HAP-1 (cell line): ENCODE results near the gene FILIP1L.

Experiments used
- DNase-seq, 2 experiments: peaks; one replicate each; pipeline ENCODE4 v3.0.0-alpha.2; 2016 to 2020; ENCODE audit warnings: low spot score in 2 of 2
- H3K27me3 ChIP-seq: fragments of 250-450 bp; sonication (Bioruptor Pico); 2 replicates; pipeline ENCODE4 v1.5.1; 2020; ENCODE audit warnings: low read depth, mild to moderate bottlenecking, moderate library complexity
- H3K36me3 ChIP-seq: fragments of 250-450 bp; sonication (Bioruptor Pico); replicated peaks from 2 replicates; pipeline ENCODE4 v1.5.1; 2020; ENCODE audit warnings: mild to moderate bottlenecking
- H3K4me1 ChIP-seq: fragments of 250-450 bp; sonication (Bioruptor Pico); 2 replicates; pipeline ENCODE4 v1.5.1; 2020; ENCODE audit warnings: mild to moderate bottlenecking
- H3K4me3 ChIP-seq: fragments of 250-450 bp; sonication (Bioruptor Pico); 2 replicates; pipeline ENCODE4 v1.5.1; 2020; ENCODE audit warnings: mild to moderate bottlenecking, moderate library complexity
- H3K9me3 ChIP-seq: fragments of 250-450 bp; sonication (Bioruptor Pico); 2 replicates; pipeline ENCODE4 v1.5.1; 2020; ENCODE audit warnings: mild to moderate bottlenecking, moderate library complexity
- in situ Hi-C: fragments of 300-500 bp; cut with MboI; formaldehyde crosslinking; loops from 3 replicates; pipeline ENCODE4 v1.14.3; 2020; ENCODE audit warnings: low sequenced_read_pairs, inconsistent platforms, mixed read lengths

The FILIP1L gene

DNA sequence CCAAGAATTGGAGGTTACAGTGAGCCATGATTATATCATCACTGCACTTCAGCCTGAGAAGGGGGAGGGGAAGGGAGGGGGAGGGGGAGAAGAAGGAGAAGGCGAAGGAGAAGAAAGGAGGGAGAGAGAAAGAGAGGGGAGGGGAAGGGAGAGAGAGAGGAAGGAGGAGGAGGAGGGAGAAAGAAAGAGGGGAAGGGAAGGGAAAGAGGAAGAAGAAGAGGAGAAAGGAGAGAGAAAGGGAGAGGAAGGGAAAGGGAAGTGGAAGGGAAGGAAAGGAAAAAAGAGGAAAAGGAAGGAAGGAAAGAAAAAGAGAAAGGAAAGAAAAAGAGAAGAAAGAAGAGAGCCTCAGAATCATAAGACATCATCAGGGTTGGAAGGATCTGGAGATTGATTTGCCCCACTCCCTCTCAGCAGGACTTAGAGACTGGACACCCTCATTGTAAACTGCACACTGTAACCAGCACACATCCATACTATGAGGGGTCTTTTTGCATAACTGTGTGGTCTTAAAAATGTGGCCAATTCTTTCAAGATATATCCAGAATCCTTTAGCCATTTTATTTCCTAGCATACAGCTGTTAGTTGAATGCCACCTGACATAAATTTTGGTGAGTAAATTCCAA, 165.7 kb downstream of the FILIP1L start:
- peaks cover 51% of the 10 kb centered on the region for H3K4me1 ChIP-seq
- no peak overlapping the region for H3K4me3 ChIP-seq
- no peaks in the 10 kb centered on the region for H3K27me3 ChIP-seq
- DNase-seq: no peak
- H3K9me3 ChIP-seq: no peaks in the 10 kb centered on the region
- H3K36me3 ChIP-seq: no peaks in the 10 kb centered on the region
- in situ Hi-C loops: no loop called here

DNA sequence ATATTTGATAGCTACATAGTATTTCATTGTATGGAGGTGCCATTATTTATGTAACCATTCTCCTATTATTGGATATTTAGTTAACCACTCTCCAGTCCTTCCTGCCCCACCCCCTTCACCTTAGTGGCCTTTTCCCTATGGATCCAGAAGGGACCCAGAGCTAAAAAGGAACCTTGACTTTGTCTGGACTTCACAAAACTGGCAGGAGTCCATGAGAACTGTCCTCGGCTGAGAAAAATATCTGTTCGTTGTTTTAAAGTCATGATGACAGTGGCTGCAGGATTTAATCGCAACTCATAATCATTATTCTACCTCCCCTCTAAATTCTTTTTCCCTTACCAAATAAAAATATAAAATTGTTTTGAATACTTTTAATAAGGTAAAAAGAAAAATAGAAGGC, 166.9 kb downstream of the FILIP1L start:
- no peak for DNase-seq
- Histone ChIP-seq H3K27me3 (no peaks in the 10 kb centered on the region), H3K4me3 (no peak overlapping the region), H3K36me3 (no peaks in the 10 kb centered on the region), H3K9me3 (no peaks in the 10 kb centered on the region), H3K4me1 (peaks cover 40% of the 10 kb centered on the region)
- in situ Hi-C loops: no loop called here

DNA sequence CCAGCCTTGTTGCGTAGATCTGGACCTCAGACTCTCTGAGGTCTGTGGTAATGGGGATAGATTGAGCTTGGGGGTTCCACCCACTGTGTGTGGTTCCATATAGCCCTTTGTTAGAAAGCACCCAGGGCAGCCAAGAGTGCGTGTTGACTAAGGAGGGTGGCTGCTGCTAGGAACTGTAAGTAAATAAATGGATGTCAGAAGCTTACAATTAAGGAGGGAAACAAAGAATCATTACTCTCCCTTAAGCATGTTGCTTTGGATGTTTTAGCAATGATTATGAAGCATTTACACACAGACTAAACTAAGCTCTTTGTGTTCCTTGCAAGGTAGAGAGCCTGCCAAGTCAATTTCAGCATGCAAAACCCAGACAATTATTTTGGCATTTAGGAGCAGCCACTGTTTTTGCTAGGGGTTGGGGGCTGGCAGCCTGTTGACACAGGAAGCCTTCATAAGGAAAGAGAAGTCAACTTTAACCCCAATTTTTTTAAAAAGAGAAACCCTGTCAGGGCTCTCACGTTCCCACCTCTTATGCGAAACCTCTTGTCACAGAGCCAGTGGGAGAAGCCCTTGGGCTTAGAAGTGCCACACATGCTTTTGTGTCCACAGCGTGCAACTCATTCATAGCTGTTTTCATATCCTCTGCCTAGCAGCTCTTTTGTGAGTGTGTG, 168.8 kb downstream of the FILIP1L start:
- H3K9me3 ChIP-seq: no peaks in the 10 kb centered on the region
- in situ Hi-C loops: no loop called here
- peaks cover 21% of the 10 kb centered on the region for H3K4me1 ChIP-seq
- H3K4me3 ChIP-seq: no peak overlapping the region
- peak in 1 of 2 experiments; percentile 43 for DNase-seq
- no peaks in the 10 kb centered on the region for H3K27me3 ChIP-seq
- H3K36me3 ChIP-seq: no peaks in the 10 kb centered on the region

DNA sequence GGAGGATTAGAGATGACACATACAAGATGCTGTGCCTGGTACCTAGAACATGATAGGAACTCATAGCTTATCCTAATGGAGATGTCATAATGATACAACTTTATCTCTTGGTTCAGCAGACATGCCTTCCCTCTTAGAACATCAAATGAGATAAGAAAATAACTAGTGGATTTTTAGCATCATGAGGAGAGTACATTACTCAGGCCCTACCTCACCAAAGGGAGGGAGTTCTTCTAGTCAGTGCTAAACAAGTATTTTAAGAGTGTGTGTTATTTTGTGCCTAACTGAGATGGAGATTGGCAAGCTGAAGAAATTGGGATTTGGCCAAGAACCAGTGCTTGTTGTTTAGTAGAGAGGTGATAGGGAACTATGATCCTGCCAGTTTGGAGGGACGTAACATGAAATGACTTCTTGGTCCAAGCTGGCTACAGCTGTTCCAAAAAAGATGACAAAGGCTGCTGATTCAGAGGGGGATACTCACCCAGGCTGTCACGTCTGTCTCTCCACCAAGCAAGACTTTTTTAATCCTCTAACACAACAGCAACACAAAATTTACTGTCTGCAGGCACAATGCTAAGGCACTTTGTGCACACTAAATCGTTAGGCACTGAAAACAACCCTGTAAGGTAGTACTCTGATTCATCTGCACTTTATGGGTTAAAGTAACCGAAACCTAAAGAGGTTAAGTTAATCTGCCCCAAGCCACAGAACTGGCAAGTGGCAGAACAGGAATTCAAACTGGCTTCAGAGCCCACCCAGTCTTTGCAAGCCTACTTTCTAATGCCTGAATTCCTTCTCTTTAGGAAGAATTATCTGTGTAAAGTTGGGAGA, 170.2 kb downstream of the FILIP1L start:
- H3K4me1 ChIP-seq: peaks cover 18% of the 10 kb centered on the region
- H3K9me3 ChIP-seq: no peaks in the 10 kb centered on the region
- DNase-seq: no peak
- H3K4me3 ChIP-seq: no peak overlapping the region
- in situ Hi-C loops: no loop called here
- H3K27me3 ChIP-seq: no peaks in the 10 kb centered on the region
- no peaks in the 10 kb centered on the region for H3K36me3 ChIP-seq

DNA sequence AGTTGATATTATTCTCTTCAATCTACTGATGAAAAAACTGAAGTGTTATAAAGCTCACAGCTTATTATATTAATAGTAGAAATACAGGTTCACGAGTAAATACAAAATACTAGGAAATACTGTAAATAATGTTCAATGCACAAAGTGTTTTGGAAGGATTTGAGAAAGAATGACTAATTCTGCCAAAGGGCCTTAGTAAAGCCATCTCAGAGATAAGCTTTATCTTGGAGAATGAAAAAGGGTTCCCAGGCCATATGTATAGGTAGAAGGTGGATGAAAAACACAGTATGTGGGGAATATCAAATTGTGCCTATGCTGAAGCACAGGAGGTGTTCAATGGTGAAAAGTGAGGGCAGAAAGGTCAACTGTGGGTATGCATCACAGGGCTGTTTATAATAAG, 173.1 kb downstream of the FILIP1L start:
- Histone ChIP-seq H3K36me3 (no peaks in the 10 kb centered on the region), H3K4me1 (peaks cover 14% of the 10 kb centered on the region), H3K27me3 (0 out of 2 replicates have a peak, but pooled peaks cover 2% of the 10 kb centered on the region), H3K4me3 (no peak overlapping the region), H3K9me3 (no peaks in the 10 kb centered on the region)
- no peak for DNase-seq
- in situ Hi-C loops: no loop called here

DNA sequence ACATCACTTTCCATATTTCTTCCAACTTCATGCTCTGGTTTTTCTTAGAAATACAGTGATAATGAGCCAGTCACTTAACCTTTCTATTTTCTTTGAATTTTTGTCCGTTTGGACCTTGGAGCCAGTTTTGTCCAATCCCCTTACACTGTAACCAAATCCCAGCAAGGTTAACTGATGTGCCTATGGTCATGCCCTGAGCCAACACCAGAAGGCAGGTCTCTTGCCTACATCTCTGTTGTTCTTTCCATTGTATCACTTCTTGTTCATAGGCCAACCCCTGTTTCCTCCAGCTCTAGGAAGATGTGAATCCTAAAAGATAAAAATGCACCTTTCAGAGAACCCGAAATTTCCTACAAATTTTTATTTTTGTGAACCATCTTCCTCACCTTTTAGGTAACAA, 174.0 kb downstream of the FILIP1L start:
- DNase-seq: no peak
- H3K4me1 ChIP-seq: peaks cover 5% of the 10 kb centered on the region
- no peaks in the 10 kb centered on the region for H3K9me3 ChIP-seq
- no peaks in the 10 kb centered on the region for H3K36me3 ChIP-seq
- in situ Hi-C loops: no loop called here
- 0 out of 2 replicates have a peak, but pooled peaks cover 2% of the 10 kb centered on the region for H3K27me3 ChIP-seq
- no peak overlapping the region for H3K4me3 ChIP-seq

DNA sequence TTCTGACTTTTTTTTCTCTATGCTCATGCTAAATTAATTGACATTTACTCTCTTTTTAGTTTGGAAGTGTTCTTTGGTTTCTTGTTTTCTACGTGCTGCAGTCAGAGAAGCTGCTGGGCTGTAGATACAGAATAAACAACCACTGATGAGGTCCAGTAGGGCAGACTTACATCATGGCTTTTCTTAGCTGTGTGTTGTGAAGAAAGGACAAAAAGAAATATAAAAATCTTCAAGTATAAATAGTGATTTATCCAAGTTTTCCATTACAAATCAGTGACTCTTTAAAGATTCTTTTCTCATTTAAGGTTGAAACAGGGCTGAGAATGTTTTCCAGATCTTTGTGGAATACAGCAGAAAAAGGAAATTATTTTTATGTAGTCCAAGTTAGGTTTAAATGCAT, 174.4 kb downstream of the FILIP1L start:
- H3K4me1 ChIP-seq: peaks cover 5% of the 10 kb centered on the region
- DNase-seq: no peak
- H3K27me3 ChIP-seq: 0 out of 2 replicates have a peak, but pooled peaks cover 2% of the 10 kb centered on the region
- H3K9me3 ChIP-seq: no peaks in the 10 kb centered on the region
- no peaks in the 10 kb centered on the region for H3K36me3 ChIP-seq
- in situ Hi-C loops: no loop called here
- no peak overlapping the region for H3K4me3 ChIP-seq

DNA sequence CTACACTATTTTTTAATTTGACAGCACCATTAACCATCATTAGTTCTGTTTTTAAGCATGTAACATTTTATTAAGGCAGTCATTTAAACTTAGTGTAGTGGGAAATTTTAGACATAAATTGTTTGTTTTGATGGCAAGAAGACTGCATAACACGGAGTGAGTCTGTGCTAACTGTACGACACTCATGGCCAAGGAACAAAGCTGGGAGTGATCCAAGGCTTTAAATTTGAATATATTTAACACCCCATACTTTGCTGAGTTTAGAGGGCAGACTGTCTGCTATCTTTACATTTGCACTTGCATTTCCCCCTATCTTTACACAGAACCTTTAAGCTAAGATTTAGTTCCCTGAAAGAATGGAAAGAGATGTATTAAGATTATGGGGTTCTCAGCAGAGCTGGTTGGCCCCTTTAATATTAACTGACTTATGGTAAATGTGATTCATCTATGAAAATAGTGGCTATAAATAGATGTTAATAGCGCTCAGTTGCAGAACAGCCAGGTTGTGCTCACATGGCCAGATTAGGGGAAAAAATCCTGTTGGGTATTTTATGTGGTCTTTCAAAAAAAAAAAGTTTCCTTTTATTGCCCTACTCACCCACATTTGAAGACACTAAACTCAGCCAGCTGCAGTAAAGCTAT, 175.9 kb downstream of the FILIP1L start:
- Histone ChIP-seq H3K27me3 (0 out of 2 replicates have a peak, but pooled peaks cover 2% of the 10 kb centered on the region), H3K9me3 (no peaks in the 10 kb centered on the region), H3K4me1 (no peaks in the 10 kb centered on the region; the same call in none of the 2 replicates), H3K36me3 (no peaks in the 10 kb centered on the region), H3K4me3 (no peak overlapping the region)
- no peak for DNase-seq
- in situ Hi-C loops: no loop called here

DNA sequence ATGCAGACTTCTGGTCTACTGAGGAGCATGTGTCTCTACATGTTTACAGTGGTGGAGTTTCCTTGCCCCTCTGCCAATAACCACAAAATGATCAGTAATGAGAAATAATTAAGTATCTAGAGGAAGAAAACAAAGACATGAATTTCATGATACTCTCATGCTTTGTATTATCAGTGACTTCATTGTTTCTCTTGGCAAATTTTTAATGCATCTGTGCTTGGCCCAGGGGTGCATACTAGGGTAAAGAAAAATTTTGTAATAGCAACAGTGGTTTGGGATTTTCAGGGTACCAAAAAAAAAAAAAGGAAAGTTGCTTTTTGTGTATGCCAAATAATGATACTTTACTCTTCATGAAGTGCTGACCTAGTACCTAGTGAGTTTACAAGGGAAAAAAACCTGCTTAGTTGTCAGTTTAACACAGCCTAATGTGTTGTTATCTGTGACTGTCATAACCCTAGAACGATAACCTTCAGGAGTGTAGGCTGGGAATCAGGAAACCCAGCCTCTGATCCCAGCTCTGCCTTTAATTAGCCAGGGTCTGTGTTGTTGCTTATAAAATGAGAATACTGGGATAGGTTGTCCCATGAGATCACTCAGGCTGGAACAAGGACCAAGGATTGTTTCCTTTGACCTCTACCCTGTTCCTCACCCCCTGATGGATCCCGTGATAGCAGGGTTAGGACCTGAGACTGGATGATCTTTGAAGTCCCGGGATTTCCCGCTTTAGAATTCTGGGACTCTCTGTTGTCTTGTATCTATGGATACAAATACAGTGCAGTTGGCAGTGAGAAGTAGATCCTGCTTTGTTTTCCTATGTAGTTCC, 179.1 kb downstream of the FILIP1L start:
- Histone ChIP-seq H3K9me3 (no peaks in the 10 kb centered on the region), H3K4me1 (no peaks in the 10 kb centered on the region; the same call in 1 of the 2 replicates), H3K4me3 (no peak overlapping the region), H3K27me3 (0 out of 2 replicates have a peak, but pooled peaks cover 2% of the 10 kb centered on the region), H3K36me3 (no peaks in the 10 kb centered on the region)
- no peak for DNase-seq
- in situ Hi-C loops: no loop called here

DNA sequence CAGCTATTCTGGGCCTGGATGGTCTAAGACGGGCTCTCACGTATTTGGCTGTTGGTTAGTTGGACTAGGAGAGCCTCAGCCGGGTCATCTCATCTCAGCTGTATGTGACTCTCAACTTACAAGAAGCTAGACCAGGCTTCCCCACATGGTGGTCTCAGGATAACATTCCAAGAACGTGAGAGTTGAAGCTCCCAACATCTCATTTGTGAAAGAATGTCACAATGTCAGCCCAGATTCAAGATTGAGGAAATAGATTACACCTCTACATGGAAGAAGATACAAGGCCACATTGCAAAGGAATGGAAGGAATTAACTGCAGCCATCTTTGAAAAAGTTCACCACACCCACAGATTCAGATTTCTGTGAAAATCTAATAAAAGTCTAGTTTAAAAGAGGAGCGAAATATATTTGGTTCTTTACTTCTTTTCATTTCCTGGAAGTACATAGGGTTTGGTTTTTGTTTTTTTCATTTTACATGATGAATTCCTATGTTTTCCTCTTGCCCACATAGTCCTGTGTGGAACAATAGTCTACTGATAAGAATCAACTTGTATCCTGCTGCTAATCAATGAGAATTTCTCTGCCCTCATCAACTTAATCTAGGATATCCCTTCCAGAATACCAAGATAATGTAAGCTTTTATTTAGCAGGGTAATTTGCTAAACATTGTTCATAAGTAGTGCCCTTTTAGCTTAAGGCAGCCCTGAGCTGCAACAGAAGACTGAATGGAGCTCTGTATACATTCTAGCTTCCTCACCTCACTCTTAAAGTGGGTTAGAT, 180.1 kb downstream of the FILIP1L start:
- H3K4me3 ChIP-seq: no peak overlapping the region
- 0 out of 2 replicates have a peak, but pooled peaks cover 2% of the 10 kb centered on the region for H3K27me3 ChIP-seq
- no peaks in the 10 kb centered on the region; the same call in 1 of the 2 replicates for H3K4me1 ChIP-seq
- no peak for DNase-seq
- in situ Hi-C loops: no loop called here
- no peaks in the 10 kb centered on the region for H3K9me3 ChIP-seq
- H3K36me3 ChIP-seq: no peaks in the 10 kb centered on the region

DNA sequence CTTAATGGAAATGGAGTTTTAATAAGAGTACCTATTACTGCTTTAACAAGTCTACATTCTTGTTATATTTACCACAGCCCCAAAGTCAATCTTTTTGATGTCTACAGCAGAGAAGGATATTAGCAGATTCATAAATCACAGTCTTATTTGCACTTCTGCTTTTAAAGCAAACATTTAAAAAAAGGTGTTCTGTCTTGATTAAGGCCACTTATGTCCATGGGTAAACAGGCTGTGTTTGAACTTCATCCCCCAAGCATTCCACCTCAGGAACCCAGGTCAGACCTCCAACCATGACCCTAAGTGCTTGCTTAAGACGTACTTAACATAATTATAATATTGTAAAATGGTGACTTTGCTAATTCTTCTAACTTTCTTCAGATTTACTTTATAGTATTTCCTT, 183.2 kb downstream of the FILIP1L start:
- DNase-seq: no peak
- Histone ChIP-seq H3K36me3 (no peaks in the 10 kb centered on the region), H3K4me1 (peaks cover 9% of the 10 kb centered on the region), H3K4me3 (no peak overlapping the region), H3K27me3 (no peaks in the 10 kb centered on the region), H3K9me3 (no peaks in the 10 kb centered on the region)
- in situ Hi-C loops: no loop called here

DNA sequence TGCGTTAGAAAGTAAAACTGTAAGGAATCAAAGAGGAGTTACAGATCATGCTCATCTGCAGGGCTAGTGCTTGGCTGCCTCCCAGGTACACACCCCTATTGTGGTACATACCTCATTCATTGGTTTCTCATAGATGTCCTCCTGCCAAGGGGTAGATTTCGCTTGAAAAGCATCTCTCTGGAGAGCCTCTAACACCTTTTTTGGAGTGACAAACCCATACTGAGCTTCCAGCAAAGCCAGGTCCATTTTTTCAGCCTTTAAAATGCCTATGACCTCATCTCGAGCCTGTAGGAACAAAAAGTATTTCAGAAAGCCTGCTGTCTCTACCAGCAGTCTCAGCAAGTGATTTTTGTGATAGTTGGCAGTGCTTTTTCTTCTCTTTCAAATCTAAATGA, 184.6 kb downstream of the FILIP1L start:
- DNase-seq: no peak
- in situ Hi-C loops: no loop called here
- H3K4me1 ChIP-seq: peaks cover 9% of the 10 kb centered on the region
- H3K4me3 ChIP-seq: no peak overlapping the region
- H3K9me3 ChIP-seq: no peaks in the 10 kb centered on the region
- no peaks in the 10 kb centered on the region for H3K27me3 ChIP-seq
- H3K36me3 ChIP-seq: no peaks in the 10 kb centered on the region
